Mesothelial cell of epicardium (in vitro differentiated cells): ENCODE measurements around the gene TGFB2. TPM values are rescaled to one million over a fixed set of nuclear protein-coding genes. Genes with fewer than 3 reads are reported as not detected.
A peak's percentile ranks its signal among the peaks of the same experiment; 100 is the strongest.

ENCODE experiments used
- DNase-seq, 2 experiments: peaks; one replicate each; pipeline ENCODE4 v3.0.0; 2021; ENCODE audit warnings: low spot score in 2 of 2; ENCODE audit not compliant: unreplicated experiment in 2 of 2
- H3K27ac Mint-ChIP-seq: 2 replicates; pipeline ENCODE4 v1.8.0; 2021; ENCODE audit warnings: mixed read lengths
- H3K27me3 Mint-ChIP-seq: 2 replicates; pipeline ENCODE4 v1.8.0; 2021; ENCODE audit warnings: low read depth, mixed read lengths
- H3K36me3 Mint-ChIP-seq: 2 replicates; pipeline ENCODE4 v1.8.0; 2021; ENCODE audit warnings: mixed read lengths
- H3K4me1 Mint-ChIP-seq: 2 replicates; pipeline ENCODE4 v1.8.0; 2021; ENCODE audit warnings: mixed read lengths
- H3K4me3 Mint-ChIP-seq: 2 replicates; pipeline ENCODE4 v1.8.0; 2021; ENCODE audit warnings: mild to moderate bottlenecking, moderate library complexity, mixed read lengths
- H3K9me3 Mint-ChIP-seq: 2 replicates; pipeline ENCODE4 v1.8.0; 2021; ENCODE audit warnings: mixed read lengths
- CTCF ChIP-seq: fragments of 200-600 bp; sonication (generic); IDR thresholded peaks from one replicate; pipeline ENCODE4 v1.5.0; 2021; ENCODE audit warnings: antibody characterized with exemption; ENCODE audit not compliant: unreplicated experiment
- total RNA-seq: library from RNA; stranded (reverse); gene quantifications from 3 replicates; pipeline ENCODE4 v1.2.1, GENCODE V29; 2021

Gene TGFB2
- total RNA-seq, 1 donor from 2014 or later = 50.6 TPM

- Mint-ChIP-seq H3K36me3 (peaks cover 5% of the 10 kb centered on the region), H3K4me1 (peaks cover 26% of the 10 kb centered on the region), H3K27me3 (no peaks in the 10 kb centered on the region), H3K4me3 (no peak overlapping the region), H3K9me3 (peaks cover 6% of the 10 kb centered on the region), H3K27ac (no peak overlapping the region)
- TF ChIP-seq CTCF = no peak
- DNase-seq = no peak
Observed at GRCh38 chr1:218395916-218396315, 50.8 kb downstream of the TGFB2 start.

GRCh38 chr1:218397752-218398339 lies 52.7 kb downstream of the TGFB2 start:
- no peak for DNase-seq
- peaks cover 3% of the 10 kb centered on the region for H3K9me3 Mint-ChIP-seq
- H3K27me3 Mint-ChIP-seq = no peaks in the 10 kb centered on the region
- H3K27ac Mint-ChIP-seq = no peak overlapping the region
- TF ChIP-seq CTCF = no peak
- peaks cover 2% of the 10 kb centered on the region for H3K36me3 Mint-ChIP-seq
- no peak overlapping the region for H3K4me3 Mint-ChIP-seq
- H3K4me1 Mint-ChIP-seq = peaks cover 17% of the 10 kb centered on the region

- Mint-ChIP-seq H3K27me3 (no peaks in the 10 kb centered on the region), H3K4me1 (peaks cover 14% of the 10 kb centered on the region), H3K36me3 (peaks cover 12% of the 10 kb centered on the region), H3K4me3 (no peak overlapping the region), H3K27ac (no peak overlapping the region), H3K9me3 (peaks cover 3% of the 10 kb centered on the region)
- DNase-seq = no peak
- no peak for TF ChIP-seq CTCF
Observed at GRCh38 chr1:218400624-218401023, 55.5 kb downstream of the TGFB2 start.

- Mint-ChIP-seq H3K27ac (no peak overlapping the region), H3K4me1 (peaks cover 14% of the 10 kb centered on the region), H3K36me3 (peaks cover 18% of the 10 kb centered on the region), H3K4me3 (no peak overlapping the region), H3K9me3 (peaks cover 3% of the 10 kb centered on the region), H3K27me3 (no peaks in the 10 kb centered on the region)
- no peak for DNase-seq
- no peak for TF ChIP-seq CTCF
Observed at GRCh38 chr1:218401441-218401997, 56.4 kb downstream of the TGFB2 start.

- no peak for DNase-seq
- H3K36me3 Mint-ChIP-seq = peaks cover 18% of the 10 kb centered on the region
- H3K27ac Mint-ChIP-seq = peak overlapping the region; percentile 30
Observed at GRCh38 chr1:218401998-218402785, 57.1 kb downstream of the TGFB2 start.

More at GRCh38 chr1:218401998-218402785, 57.1 kb downstream of the TGFB2 start:
- no peak for TF ChIP-seq CTCF
- Mint-ChIP-seq H3K4me1 (peaks cover 14% of the 10 kb centered on the region), H3K4me3 (no peak overlapping the region), H3K27me3 (no peaks in the 10 kb centered on the region), H3K9me3 (peaks cover 3% of the 10 kb centered on the region)
